Nephron progenitor cell (in vitro differentiated cells): ENCODE data around the gene VWA2.

Source experiments
- DNase-seq: peaks from one replicate; pipeline ENCODE4 v3.0.0; 2021
- H3K27ac Mint-ChIP-seq: 2 replicates; pipeline ENCODE4 v1.8.0; 2021; ENCODE audit warnings: mild to moderate bottlenecking, moderate library complexity, mixed read lengths
- H3K27me3 Mint-ChIP-seq: 2 replicates; pipeline ENCODE4 v1.8.0; 2021; ENCODE audit warnings: mild to moderate bottlenecking, low read depth, mixed read lengths; ENCODE audit not compliant: poor library complexity
- H3K36me3 Mint-ChIP-seq: 2 replicates; pipeline ENCODE4 v1.8.0; 2021; ENCODE audit warnings: low read depth, mixed read lengths
- H3K4me1 Mint-ChIP-seq: 2 replicates; pipeline ENCODE4 v1.8.0; 2021; ENCODE audit warnings: mixed read lengths
- H3K4me3 Mint-ChIP-seq: 2 replicates; pipeline ENCODE4 v1.8.0; 2021; ENCODE audit warnings: mild to moderate bottlenecking, moderate library complexity, mixed read lengths
- H3K9me3 Mint-ChIP-seq: 2 replicates; pipeline ENCODE4 v1.8.0; 2021; ENCODE audit warnings: mild to moderate bottlenecking, moderate library complexity, mixed read lengths
- TF ChIP-seq, protein P1 (sequence below): fragments of 200-600 bp; sonication (generic); IDR thresholded peaks from 2 replicates; pipeline ENCODE4 v1.5.0; 2021; ENCODE audit warnings: antibody characterized with exemption

Gene VWA2

GRCh38 chr10:114278884-114279191, 39.8 kb downstream of the VWA2 start:
- Mint-ChIP-seq H3K27ac (no peak overlapping the region), H3K9me3 (no peaks in the 10 kb centered on the region), H3K4me1 (peaks cover 17% of the 10 kb centered on the region), H3K36me3 (peaks cover 9% of the 10 kb centered on the region), H3K4me3 (no peak overlapping the region), H3K27me3 (no peaks in the 10 kb centered on the region)
- DNase-seq, result no peak
- TF ChIP-seq, protein P1, sequence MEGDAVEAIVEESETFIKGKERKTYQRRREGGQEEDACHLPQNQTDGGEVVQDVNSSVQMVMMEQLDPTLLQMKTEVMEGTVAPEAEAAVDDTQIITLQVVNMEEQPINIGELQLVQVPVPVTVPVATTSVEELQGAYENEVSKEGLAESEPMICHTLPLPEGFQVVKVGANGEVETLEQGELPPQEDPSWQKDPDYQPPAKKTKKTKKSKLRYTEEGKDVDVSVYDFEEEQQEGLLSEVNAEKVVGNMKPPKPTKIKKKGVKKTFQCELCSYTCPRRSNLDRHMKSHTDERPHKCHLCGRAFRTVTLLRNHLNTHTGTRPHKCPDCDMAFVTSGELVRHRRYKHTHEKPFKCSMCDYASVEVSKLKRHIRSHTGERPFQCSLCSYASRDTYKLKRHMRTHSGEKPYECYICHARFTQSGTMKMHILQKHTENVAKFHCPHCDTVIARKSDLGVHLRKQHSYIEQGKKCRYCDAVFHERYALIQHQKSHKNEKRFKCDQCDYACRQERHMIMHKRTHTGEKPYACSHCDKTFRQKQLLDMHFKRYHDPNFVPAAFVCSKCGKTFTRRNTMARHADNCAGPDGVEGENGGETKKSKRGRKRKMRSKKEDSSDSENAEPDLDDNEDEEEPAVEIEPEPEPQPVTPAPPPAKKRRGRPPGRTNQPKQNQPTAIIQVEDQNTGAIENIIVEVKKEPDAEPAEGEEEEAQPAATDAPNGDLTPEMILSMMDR, result no peak

GRCh38 chr10:114279289-114279688, 40.2 kb downstream of the VWA2 start:
- Mint-ChIP-seq H3K4me1 (peaks cover 17% of the 10 kb centered on the region), H3K36me3 (peaks cover 6% of the 10 kb centered on the region), H3K27ac (no peak overlapping the region), H3K27me3 (no peaks in the 10 kb centered on the region), H3K4me3 (no peak overlapping the region), H3K9me3 (no peaks in the 10 kb centered on the region)
- no peak for DNase-seq
- TF ChIP-seq, protein P1, result no peak

DNA sequence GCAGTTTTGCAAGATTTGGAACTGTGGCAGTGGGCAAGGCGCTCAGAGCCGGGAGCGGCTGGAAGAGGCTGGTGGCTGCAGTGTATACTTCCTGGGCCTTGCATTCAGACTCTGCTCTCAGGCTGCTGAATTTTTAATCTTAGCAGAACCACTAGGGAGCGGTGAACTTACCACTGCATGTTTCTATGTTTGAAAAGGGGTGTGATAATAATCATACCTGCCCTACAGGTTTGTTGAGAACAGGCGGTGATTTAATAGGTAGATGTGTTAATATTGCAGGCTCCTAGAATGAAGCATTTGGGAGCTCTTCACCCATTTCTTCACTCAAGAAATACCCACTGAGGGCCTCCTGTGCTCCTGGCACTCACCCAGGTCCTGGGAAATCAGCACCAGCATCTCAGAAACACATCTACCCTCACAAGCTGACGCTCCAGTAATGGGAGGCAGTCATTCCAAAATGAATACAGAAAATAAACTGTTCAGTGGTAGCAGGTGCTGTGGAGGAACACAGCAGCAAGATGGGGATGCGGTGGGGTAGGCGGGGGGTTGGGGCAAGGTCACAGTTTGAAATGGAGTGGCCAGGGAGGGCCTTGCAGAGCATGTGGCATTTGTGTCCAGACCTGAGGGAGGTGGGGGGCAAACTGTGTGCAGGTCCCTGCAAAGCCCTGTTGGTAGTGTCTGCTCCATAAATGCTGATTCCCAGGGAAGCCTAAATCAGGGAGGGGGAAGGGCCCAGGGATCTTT, 41.0 kb downstream of the VWA2 start:
- Mint-ChIP-seq H3K9me3 (no peaks in the 10 kb centered on the region), H3K36me3 (peaks cover under 1% of the 10 kb centered on the region), H3K27me3 (no peaks in the 10 kb centered on the region), H3K27ac (no peak overlapping the region), H3K4me1 (peaks cover 12% of the 10 kb centered on the region), H3K4me3 (no peak overlapping the region)
- TF ChIP-seq, protein P1, result no peak
- DNase-seq, result no peak

- Mint-ChIP-seq H3K27me3 (no peaks in the 10 kb centered on the region), H3K4me3 (no peak overlapping the region), H3K4me1 (peaks cover 3% of the 10 kb centered on the region), H3K9me3 (no peaks in the 10 kb centered on the region), H3K27ac (no peak overlapping the region), H3K36me3 (no peaks in the 10 kb centered on the region)
- TF ChIP-seq, protein P1, result no peak
- DNase-seq, result no peak
Measured at GRCh38 chr10:114281006-114281405, 42.0 kb downstream of the VWA2 start.

DNA sequence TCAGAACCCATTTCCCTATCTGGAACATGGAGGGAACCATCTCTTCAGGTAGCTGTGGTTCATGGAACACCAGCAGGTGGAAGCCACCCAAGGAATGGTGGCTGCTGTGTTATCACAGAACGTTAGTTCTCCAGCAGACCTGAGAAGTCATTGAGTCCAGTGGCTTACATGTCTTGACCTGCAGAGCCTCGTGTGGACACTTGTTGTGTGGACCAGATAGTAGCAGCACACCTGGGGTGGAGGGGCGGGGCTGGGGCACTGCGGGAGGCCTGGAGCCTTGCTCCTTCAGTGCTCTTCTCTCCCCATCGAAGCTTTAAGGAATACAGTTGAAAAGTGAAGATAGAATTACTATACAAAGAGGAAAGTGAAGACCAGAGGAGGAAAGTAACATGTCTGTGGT, 42.4 kb downstream of the VWA2 start:
- H3K4me3 Mint-ChIP-seq, result no peak overlapping the region
- TF ChIP-seq, protein P1, result no peak
- H3K4me1 Mint-ChIP-seq, result no peaks in the 10 kb centered on the region
- DNase-seq, result no peak
- H3K36me3 Mint-ChIP-seq, result no peaks in the 10 kb centered on the region
- no peak overlapping the region for H3K27ac Mint-ChIP-seq
- H3K9me3 Mint-ChIP-seq, result no peaks in the 10 kb centered on the region
- no peaks in the 10 kb centered on the region for H3K27me3 Mint-ChIP-seq

GRCh38 chr10:114282526-114282925, 43.5 kb downstream of the VWA2 start:
- DNase-seq, result no peak
- no peaks in the 10 kb centered on the region for H3K36me3 Mint-ChIP-seq
- H3K4me3 Mint-ChIP-seq, result no peak overlapping the region
- no peaks in the 10 kb centered on the region for H3K9me3 Mint-ChIP-seq
- H3K27me3 Mint-ChIP-seq, result no peaks in the 10 kb centered on the region
- TF ChIP-seq, protein P1, result no peak
- H3K27ac Mint-ChIP-seq, result no peak overlapping the region
- H3K4me1 Mint-ChIP-seq, result no peaks in the 10 kb centered on the region
